T-helper 22 cell (primary cell): ENCODE data around the gene BOLL.
"Not testable (repeated sequence)": the region's sequence is repeated elsewhere in the genome, so short reads cannot be mapped to it uniquely, and the experiment has no call there.

Experiments used
- DNase-seq: peaks from one replicate; pipeline ENCODE4 v3.0.0-alpha.2; 2020; ENCODE audit warnings: low read depth

Gene BOLL

DNA sequence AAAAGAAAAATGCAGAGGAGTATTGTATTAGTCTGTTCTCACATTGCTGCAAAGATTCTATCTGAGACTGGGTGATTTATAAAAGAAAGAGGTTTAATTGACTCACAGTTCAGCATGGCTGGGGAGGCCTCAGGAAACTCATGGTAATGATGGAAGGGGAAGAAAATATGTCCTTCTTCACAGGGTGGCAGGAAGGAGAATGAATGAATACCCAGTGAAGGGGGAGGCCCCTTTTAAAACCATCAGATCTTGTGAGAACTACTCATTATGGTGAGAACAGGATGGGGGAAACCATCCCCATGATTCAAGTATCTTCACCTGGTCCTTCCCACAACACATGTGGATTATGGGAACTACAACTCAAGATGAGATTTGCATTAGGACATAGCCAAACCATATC, 10.2 kb upstream of the BOLL start:
- no peak for DNase-seq

DNA sequence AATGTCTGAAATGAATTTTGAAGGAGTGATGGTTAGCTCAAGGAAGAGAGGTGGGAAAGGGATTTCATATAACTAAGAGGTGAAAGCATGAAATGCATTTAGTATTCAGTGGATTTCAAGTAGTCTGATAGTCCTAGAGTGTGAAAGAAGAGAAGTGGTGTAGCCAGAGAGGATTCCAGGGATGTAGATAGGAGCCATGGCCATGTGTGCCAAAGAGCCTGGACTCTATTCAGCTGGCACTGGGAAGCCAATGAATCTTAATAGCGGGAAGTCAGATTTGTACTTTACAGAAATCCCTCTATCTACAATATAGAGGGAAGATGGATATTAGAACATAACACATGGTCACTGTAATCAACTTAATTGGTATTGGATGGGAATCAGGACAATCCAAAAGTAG, 8.3 kb upstream of the BOLL start:
- no peak for DNase-seq

DNA sequence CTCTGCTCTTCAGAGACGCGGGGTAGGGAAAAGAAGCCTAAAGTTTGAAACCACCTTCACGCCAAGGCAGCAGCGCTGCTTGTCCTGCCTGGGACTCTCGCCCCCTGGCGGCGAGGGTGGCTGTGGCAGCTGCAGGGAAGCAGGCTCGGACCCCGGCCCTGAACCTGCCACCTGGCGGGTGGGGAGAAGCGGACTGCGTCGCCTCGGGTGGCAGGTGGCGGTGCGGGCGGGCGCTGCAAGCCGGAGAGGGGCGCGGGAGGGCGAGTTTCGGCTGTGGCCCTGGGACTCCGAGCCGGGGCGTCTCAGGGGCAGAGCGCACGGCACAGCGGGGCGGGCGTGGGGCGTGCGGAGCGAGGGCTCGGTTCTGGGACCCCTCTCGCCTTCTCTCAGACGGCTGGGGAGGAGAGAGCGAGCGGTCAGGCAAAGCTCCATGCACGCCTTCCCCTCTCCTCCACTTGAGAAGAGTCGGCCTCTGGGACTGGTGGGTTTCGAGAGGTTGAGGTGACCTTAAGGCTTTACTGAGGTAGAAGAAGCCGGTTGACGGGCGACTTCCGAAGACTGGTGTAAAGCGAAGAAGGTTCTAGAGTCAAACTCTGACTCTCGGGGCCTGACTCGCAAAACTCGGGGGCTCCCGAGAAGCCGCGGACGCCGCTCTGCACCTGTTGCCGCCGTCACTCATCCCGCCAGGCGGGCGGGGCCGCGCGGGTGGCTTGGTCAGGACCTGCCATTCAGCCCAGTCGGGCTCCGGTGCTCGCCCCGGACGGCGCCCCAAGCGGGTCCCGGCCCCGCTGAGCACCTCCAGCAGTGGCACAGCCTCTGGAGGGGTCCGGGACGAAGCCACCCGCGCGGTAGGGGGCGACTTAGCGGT, 1.1 kb upstream of the BOLL start:
- DNase-seq = peak; percentile 19

DNA sequence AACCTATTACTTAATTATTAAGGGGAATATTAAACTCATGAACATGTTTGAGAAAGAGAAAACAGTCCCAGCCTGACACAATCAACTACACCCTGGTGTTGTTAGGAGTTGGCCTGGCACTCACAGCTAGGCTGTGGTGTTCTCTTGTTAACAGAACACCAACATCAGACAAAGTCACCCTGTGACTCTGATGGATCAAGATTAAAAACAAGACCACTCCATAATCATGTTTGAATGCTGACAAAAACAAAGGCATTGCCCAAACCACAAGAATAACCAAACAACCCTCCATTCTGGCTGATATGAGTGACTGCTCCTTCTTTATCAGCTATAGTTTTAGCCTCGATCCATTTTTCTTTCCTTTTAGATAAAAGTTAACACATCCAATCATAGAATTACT, 3.0 kb downstream of the BOLL start:
- no peak for DNase-seq

DNA sequence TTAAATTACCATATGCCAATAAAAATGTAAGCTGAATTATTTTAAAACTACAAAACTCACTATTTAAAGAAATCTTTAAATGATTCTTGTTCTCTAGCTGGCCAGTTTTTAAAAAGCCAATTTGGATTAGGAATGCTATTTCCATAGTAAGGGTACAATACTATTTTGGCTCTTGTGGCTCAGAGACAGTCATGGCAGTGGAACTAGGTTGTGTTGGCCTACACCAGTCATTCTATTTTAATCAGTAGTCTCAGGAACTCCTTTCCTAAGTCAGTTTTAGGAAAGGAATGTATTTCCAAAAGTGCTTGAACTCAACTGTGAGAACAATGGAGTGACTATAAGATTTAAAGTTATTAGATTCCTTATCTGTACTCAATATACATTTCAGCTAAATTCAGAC, 5.9 kb downstream of the BOLL start:
- no peak for DNase-seq

DNA sequence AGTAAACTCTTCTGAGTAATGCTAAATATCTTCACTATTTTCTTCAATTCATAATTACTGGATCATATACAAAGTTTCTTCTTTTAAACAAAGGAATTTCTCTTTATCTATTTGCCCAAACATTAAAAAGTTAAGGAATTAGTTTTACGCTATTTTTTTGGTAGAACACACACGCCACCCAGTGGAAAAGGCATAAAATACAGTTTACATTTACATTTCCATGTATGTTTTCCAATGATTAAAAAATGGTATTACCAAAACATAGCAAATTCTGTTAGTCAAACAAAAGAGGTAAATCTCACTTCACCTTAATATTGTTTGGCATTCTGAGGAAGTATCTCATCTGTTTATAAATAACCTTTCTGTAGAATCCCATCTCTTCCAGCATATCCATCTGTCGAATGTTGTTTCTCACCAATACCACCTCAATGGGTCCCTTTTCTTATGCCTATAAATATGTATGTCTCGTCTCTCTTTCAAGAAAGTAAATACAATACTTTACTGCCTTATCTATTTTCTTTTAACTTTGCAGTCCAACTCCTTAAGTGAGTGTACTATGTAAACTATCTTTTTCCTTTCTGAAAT, 7.2 kb downstream of the BOLL start:
- no peak for DNase-seq

DNA sequence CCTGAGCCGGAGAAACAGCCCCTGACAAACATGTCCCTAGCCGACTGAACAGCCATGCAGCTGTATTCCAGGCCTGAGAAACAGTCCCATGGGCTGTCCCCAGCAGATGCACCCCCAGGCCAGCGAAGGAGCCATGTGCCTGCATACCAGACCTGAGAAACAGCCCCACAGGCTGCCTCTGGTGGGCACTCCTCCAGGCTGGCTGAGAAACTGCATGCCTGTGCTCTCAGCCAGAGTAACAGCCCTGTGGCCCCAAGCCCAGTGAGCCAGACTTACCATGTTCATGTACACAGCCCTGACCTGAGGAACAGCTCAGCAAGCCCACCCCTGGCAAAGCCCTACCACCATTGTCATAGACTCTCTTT, 24.8 kb downstream of the BOLL start:
- no peak for DNase-seq

DNA sequence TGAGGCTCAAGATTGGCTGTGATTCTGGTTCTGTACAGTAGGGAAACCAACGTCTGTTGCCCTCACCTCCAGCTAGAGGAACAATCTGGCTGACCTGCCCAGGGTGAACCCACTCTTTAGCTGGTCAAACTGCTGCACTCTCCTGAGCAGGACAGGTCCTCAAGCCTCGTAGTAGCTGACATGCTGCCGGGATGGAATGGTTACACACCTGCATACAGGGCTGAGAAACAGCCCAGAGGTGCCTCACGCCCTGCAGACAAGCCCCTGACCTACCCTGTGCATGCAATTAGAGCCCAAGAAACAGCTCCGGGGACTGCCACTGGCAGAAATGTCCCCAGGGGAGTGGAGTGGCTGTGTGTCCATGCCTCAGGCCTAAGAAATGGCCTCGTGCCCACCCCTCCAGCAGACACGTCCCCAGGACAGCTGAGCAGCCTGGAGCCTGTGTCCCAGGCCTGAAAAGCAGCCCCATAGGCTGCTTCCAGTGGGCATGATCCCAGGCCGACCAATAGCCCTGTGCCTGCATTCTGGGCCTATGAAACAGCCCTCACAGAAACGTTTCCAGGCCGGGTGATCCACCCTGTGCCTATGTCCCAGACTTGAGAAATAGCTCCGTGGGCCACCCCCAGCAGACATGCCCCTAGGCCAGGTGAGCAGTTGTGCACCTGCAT, 25.4 kb downstream of the BOLL start:
- DNase-seq = no peak

DNA sequence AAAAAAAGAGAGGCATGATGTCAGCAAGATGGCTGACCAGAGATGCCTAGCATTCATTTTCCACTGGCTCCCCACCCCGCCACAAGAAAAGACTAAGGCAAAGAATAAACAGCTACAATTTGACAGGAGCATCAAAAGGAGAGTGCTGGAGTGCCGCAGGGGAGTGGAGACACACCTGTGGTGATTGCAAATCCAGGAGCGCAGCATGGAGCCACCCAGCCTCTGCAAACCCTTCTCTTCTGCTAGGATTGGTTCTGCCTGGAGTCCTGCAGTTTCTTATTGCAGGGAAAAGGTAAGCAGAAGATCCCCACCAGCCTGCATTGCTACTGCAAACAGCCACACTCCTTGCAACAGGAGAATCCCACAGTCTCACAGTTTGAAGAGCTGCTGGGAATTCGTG, 26.1 kb downstream of the BOLL start:
- no peak for DNase-seq

DNA sequence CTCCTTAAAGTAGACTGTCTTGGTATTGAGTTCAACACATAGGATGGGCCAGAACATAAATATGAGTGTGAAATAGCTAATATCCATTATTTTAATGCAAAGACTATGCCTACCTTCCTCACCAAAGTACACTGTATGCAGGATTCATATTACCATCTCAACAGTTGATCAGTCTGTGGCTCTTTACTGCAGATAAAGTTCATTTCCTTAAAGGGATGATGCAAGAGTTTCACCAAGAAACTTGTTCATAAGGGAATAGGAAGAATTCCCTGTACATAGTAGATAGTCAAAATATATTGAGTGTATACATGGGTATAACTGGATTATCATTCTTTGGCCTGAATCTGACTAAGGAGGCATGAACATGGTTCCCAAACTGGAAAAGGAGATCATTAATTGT, 44.9 kb downstream of the BOLL start:
- DNase-seq = no peak

DNA sequence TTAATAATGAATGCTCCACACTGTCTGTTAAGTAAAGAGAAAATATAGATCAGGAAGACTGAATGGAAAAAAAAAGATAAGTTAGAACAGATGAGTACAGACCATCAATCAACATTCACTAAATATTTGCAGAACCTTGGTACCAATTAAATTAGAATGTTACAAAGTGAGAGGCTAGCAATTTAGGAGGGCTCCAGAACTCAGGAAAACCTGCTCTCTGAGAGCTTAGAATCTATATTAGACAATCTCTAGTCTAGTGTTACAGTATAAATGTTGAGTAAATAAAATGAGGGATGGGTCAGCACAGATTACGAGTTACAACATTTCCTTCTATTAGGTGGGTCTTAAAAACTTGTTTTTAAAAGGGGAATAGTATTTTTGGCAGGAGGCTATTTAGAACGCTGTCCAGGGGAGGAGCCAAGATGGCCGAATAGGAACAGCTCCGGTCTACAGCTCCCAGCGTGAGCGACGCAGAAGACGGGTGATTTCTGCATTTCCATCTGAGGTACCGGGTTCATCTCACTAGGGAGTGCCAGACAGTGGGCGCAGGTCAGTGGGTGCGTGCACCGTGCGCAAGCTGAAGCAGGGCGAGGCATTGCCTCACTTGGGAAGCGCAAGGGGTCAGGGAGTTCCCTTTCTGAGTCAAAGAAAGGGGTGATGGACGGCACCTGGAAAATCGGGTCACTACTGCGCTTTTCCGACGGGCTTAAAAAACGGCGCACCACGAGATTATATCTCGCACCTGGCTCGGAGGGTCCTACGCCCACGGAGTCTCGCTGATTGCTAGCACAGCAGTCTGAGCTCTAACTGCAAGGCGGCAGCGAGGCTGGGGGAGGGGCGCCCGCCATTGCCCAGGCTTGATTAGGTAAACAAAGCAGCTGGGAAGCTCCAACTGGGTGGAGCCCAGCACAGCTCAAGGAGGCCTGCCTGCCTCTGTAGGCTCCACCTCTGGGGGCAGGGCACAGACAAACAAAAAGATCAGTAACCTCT, 56.3 kb downstream of the BOLL start:
- not testable (repeated sequence) for DNase-seq

DNA sequence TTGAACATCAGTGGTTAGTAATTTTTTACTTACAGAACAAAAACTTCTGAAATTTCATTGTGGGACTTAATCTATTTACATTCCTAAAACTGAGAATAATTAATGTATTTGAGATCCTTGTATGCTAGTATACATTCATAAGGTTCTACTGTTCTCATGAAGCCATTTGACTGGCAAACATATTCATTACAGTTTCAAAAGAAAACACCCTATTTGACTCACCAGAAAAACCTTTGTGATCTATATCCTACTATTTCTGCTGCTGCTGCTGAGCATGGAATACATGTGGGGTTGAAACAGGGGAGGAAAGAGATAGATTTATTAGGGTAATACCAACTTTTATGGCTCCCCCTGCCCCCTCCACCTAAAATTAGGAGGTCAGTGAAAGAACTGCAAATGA, 58.1 kb downstream of the BOLL start:
- no peak for DNase-seq

DNA sequence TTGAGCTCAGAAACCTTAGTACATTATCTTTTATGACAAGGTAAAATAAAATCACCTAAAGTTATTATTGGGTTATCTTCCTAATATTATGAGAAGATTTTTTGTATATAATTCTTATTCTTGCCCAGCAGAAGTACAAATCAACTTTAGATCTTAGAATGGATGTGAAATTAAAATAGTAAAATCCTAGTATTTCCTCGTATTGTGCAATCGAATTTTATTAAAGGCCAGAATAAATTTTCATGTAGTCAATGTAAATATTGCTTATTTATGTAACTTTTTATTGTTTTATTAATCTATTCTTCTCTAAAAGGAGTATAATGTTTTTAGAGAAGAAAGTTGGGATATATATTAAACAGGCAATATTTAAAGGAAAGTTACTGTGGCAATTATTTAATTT, 67.3 kb downstream of the BOLL start:
- DNase-seq = no peak

DNA sequence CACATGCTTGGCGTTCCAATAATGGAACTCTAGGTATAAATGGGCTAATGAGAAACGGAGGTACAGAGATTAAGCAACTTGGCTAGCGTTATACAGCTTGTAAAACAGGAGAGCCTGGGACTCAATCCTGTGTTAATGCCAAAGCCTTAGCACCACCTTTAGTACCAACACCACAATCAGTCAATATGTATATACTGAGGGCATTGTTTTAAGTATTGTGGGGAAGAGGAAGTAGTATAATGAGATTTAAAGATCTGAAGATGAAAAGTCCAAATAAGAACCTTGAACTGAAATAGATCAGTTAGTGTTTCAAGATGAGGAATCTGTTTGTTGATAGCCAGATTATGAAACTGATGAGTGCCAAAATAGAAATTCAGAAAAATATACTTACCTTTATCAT, 71.8 kb downstream of the BOLL start:
- DNase-seq = no peak

DNA sequence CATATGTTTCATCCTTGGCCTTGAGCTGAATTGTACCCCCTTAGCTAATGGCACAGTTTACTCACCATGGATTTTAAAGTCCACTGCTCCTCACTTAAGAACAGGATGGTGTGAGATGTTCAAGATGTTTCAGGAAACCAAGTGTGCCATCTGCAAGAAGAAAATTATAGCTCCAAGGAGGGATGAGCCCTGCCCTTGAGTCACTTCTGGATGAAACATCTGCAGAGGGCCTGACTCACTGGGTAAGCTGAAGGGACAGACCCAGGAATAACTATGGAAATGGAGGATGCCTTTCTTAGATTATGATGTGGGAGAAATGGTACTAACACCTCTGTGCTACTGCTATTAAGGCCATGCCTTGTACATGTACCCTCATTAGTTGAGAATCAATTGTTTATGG, 73.5 kb downstream of the BOLL start:
- no peak for DNase-seq

DNA sequence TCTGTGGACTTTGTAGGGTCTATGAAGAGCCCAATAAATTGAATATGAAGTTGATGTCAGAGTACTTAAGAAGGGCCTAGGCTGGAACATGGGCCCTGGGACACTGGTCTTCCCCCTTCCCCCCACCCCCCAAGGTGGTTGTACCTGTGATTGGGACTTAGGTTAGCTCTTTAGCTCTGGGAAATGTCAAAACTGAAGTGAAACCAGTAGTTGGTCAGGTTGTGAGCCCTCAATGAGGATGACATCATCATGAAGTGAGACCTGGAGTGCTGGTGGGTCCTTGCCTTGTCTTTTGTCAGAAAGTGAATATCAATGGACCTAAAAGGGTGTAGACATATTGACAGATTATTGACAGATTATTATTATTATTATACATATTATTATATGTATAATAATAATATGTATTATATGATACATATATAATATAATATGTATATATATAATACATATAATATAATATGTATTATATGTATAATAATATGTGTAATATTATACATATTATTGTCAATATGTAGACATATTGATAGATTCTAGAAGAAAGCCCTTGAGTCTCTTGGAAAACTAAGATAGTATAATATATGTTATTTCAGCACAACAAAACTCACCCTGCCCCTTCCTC, 74.6 kb downstream of the BOLL start:
- DNase-seq = no peak

DNA sequence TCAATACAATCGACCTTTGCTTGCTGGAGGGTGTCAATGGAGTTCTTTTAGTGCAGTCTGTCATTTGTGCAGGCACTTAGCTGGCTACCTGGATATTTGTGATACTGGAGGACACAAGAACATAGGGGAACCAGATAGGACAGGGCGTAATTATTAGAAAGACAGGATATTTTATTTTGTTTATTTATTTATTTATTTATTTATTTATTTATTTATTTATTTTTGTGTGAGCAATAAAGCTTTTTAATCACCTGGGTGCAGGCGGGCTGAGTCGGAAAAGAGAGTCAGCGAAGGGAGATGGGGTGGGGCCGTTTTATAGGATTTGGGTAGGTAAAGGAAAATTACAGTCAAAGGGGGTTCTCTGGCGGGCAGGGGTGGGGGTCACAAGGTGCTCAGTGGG, 76.0 kb downstream of the BOLL start:
- not testable (repeated sequence) for DNase-seq

DNA sequence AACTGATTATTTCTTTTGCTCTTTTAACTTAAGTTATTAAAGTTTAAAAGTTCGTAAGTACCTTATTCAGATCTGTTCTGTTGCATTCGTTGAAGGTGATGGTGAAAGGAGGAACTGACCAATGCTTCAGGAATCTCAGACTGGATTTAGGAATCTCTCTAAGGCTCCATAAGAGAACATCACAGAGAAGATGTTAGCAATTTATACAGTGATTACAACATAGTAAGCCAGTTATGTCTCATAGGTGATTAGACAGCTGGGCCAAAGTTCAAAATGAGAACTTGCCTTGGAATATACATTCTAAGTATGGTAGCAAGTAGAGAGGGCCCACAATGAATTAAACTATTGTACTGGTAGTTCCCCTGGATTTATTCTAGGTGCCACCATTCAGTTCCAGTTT, 76.8 kb downstream of the BOLL start:
- DNase-seq = no peak

DNA sequence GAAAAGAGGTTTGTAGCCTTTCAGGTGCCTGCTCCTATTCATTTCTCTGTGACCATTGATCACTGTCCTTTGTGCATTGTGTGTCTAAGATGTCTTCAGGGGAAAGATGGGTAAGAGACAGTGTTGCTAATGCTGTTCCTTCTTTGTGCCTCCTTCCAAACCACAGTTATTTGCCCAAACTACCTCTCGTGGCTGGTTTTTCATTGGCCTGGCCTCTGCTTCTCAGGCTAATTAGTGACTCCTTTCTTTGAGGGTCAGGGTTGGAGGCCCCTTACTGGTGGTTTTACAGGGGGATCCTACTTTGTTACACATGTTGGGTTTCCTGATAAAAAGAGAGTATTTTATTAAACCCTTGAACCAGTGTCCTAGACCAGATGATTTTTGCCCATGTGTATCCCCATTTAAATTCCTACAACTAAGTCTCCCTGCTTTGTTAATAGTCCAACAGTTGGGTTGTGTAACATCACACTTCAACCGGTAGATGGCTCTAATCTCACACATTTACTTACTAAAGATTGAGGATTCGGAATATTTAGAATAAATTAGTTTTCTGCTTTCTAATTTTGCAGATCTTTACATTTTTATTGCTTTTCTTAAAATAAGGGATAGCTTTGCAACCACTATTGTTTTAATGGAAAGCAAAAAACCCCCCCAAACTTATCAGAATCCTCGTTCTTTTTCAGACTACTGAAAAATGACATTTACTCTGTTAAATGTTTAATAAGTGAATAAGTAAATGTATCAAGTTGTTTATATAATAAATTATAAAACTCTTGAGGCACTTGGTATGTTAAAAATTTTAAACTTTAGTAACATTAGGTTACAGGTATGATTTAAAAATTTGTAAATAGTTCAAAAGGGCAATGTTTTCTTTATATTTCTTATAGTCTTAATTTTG, 77.6 kb downstream of the BOLL start:
- DNase-seq = no peak

DNA sequence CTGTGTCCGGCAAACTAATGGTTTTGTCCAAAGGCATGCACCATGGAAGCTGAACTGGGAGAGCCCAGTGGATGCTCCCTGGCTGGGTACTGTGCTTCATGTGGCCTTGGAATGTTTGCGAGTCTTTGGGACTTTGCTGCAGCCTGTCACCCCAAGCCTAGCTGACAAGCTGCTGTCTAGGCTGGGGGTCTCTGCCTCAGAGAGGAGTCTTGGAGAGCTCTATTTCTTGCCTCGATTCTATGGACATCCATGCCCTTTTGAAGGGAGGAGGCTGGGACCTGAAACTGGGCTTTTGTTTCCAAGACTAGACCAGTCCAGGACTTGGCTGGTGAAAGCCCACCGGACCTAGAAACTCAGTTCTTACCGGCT, 78.3 kb downstream of the BOLL start:
- no peak for DNase-seq
